Neural progenitor cell (in vitro differentiated cells): ENCODE data around the gene TOR1B.

Experiments used
- CTCF ChIP-seq: fragments of 200-600 bp; sonication (generic); IDR thresholded peaks from 2 replicates; pipeline ENCODE4 v1.5.1; 2017; ENCODE audit warnings: antibody characterized with exemption, mild to moderate bottlenecking
- EZH2phosphoT487 ChIP-seq: fragments of 200-600 bp; sonication (generic); IDR thresholded peaks from 2 replicates; pipeline ENCODE4 v1.6.1; 2017; ENCODE audit warnings: antibody characterized with exemption

GRCh38 chr9:129854588-129855110 is 51.7 kb downstream of the TOR1B start:
- TF ChIP-seq CTCF: no peak
- TF ChIP-seq EZH2phosphoT487: no peak
